ENCODE data around the gene WDR1. TPM values are rescaled to one million over a fixed set of nuclear protein-coding genes. Genes with fewer than 3 reads are reported as not detected.
A peak's percentile ranks its signal among the peaks of the same experiment; 100 is the strongest.

The WDR1 gene
- total RNA-seq, 1 experiment from 2014 or later = 367 TPM

DNA sequence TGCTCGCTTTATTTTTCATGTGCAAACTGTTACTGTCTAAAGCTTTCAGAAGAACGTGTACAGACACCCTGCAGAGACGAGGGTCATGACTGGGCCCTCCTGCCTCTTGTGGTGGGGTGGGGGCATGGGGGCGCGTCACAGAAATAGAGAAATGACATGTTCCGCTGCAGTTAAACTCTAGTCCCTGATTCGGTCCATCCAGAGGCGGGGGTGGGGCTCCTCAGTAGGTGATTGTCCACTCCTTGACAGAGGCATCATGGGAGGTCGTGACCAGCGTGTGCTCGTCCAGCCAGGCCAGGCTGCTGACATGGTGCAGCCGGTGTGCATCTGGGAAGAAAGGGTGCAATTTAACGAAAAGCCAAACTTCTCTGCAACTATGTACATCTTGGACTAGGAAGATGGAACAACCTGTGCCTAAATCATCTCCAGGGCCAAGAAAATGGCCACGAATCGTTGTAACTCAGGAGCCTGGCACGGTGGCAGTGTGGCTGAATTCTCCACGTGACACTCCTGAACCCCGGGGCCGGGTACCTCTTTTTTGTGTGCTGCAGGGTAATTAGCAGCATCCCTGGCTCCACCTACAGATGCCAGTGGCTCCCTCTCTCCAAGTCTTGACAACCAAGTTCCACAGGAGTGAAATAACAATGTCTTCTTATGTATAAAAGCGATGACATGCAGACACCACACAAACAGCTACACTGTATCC lies 41.3 kb downstream of the WDR1 start:
- TF ChIP-seq, protein P1, sequence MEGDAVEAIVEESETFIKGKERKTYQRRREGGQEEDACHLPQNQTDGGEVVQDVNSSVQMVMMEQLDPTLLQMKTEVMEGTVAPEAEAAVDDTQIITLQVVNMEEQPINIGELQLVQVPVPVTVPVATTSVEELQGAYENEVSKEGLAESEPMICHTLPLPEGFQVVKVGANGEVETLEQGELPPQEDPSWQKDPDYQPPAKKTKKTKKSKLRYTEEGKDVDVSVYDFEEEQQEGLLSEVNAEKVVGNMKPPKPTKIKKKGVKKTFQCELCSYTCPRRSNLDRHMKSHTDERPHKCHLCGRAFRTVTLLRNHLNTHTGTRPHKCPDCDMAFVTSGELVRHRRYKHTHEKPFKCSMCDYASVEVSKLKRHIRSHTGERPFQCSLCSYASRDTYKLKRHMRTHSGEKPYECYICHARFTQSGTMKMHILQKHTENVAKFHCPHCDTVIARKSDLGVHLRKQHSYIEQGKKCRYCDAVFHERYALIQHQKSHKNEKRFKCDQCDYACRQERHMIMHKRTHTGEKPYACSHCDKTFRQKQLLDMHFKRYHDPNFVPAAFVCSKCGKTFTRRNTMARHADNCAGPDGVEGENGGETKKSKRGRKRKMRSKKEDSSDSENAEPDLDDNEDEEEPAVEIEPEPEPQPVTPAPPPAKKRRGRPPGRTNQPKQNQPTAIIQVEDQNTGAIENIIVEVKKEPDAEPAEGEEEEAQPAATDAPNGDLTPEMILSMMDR (conservative IDR thresholded peaks at IDR 0.05) = no peak
- Histone ChIP-seq H3K79me1 (ENCODE audit: insufficient read depth, low read depth, low read length, poor library complexity, severe bottlenecking) (no peaks in the 10 kb centered on the region), H3K18ac (ENCODE audit: insufficient read length, low read depth, low read length) (no peak overlapping the region), H2BK120ac (ENCODE audit: low read depth, low read length, poor library complexity, severe bottlenecking) (no peak overlapping the region), H2BK15ac (ENCODE audit: low read depth, low read length) (no peak overlapping the region), H3K4ac (ENCODE audit: low read depth, low read length) (no peak overlapping the region), H4K91ac (ENCODE audit: insufficient read length, low read depth, low read length) (no peak overlapping the region), H3K79me2 (ENCODE audit: insufficient read depth, low read length) (no peaks in the 10 kb centered on the region), H3T11ph (ENCODE audit: low read length) (no peak overlapping the region), H3K23me2 (ENCODE audit: insufficient read length, low read depth, low read length, poor library complexity, severe bottlenecking) (no peaks in the 10 kb centered on the region), H3K4me2 (ENCODE audit: insufficient read depth, insufficient read length, low read length) (no peak overlapping the region), H2BK5ac (ENCODE audit: insufficient read length, low read length) (no peak overlapping the region), H3K9ac (ENCODE audit: extremely low read depth, insufficient read length, low read length) (no peak overlapping the region), H3K23ac (ENCODE audit: insufficient read length, low read depth, low read length) (no peak overlapping the region), H2AFZ (ENCODE audit: low read length) (no peak overlapping the region), H2BK20ac (ENCODE audit: low read depth, low read length, poor library complexity, severe bottlenecking) (no peak overlapping the region), H4K20me1 (ENCODE audit: control insufficient read depth, insufficient read depth, insufficient read length) (peaks cover 3% of the 10 kb centered on the region), H3K14ac (ENCODE audit: insufficient read depth, low read length) (no peak overlapping the region), H2BK12ac (ENCODE audit: insufficient read length, low read depth, low read length) (no peak overlapping the region), H3K9me3 (ENCODE audit: control insufficient read depth, low read depth, low read length) (no peaks in the 10 kb centered on the region), H3K56ac (ENCODE audit: insufficient read length, low read depth, low read length) (no peak overlapping the region), H2AK5ac (ENCODE audit: insufficient read length, low read length) (no peak overlapping the region), H3K27me3 (ENCODE audit: insufficient read depth, low read length) (no peaks in the 10 kb centered on the region), H3K4me1 (ENCODE audit: insufficient read depth, low read length) (no peaks in the 10 kb centered on the region), H4K5ac (ENCODE audit: insufficient read length, low read depth, low read length) (no peak overlapping the region), H4K8ac (replicated peaks; ENCODE audit: insufficient read length, low read depth, low read length) (no peak overlapping the region), H3K27ac (ENCODE audit: insufficient read length, low read depth, low read length) (no peak overlapping the region)
- Mint-ChIP-seq H3K4me3 (no peak overlapping the region), H3K4me1 (no peaks in the 10 kb centered on the region), H3K27ac (peak overlapping the region in 2 of 3 experiments; percentile 47 to 61; a peak in 3 of 7 replicates), H3K36me3 (ENCODE audit: insufficient read depth in 1 of 3, low read depth in 3 of 3) (peaks cover 40 to 90% (median 82%) of the 10 kb centered on the region in 3 experiments; a peak in 6 of 7 replicates), H3K9me3 (no peaks in the 10 kb centered on the region), H3K27me3 (ENCODE audit: low read depth) (no peaks in the 10 kb centered on the region; the same call in 1 of the 2 replicates)
- no peak for DNase-seq
- WGBS (ENCODE audit: extremely low coverage, insufficient read length, low lambda C conversion rate) = no CpG with 5 or more reads among the region's 20 CpGs

Data from H9 (cell line).